DND-41 (cell line): ENCODE measurements around the gene HAUS7.

ENCODE experiments used
- ATAC-seq: fragments of 200-7000 bp; cut with Tn5 transposase; 3 replicates; pipeline ENCODE4 v1.9.1; 2021; ENCODE audit warnings: low read depth; ENCODE audit not compliant: insufficient read depth
- DNase-seq: peaks from one replicate; pipeline ENCODE4 v3.0.0-alpha.2; 2020
- H2AFZ ChIP-seq: 2 replicates; pipeline ENCODE4 v1.6.0; 2012; ENCODE audit warnings: low read depth, low read length
- H3K27ac ChIP-seq: 2 replicates; pipeline ENCODE4 v1.5.1; 2012; ENCODE audit warnings: low read length, inconsistent platforms
- H3K27me3 ChIP-seq: fragments of 200-600 bp; sonication (generic); 2 replicates; pipeline ENCODE4 v1.6.0; 2012; ENCODE audit warnings: low read length, mild to moderate bottlenecking, inconsistent platforms; ENCODE audit not compliant: insufficient read depth, poor library complexity
- H3K36me3 ChIP-seq: 2 replicates; pipeline ENCODE4 v1.5.1; 2012; ENCODE audit warnings: low read length, inconsistent platforms; ENCODE audit not compliant: insufficient read depth
- H3K4me1 ChIP-seq: 2 replicates; pipeline ENCODE4 v1.5.1; 2012; ENCODE audit warnings: mild to moderate bottlenecking, low read length; ENCODE audit not compliant: insufficient read depth
- H3K4me2 ChIP-seq: 2 replicates; pipeline ENCODE4 v1.6.0; 2012; ENCODE audit warnings: mild to moderate bottlenecking, moderate library complexity, low read length, inconsistent platforms; ENCODE audit not compliant: insufficient read depth
- H3K4me3 ChIP-seq, 2 experiments: fragments of 200-600 bp in 1 of 2; shearing (Covaris generic) in 1 of 2; 2 replicates each; pipeline ENCODE4 v1.5.1; 2012 to 2016; ENCODE audit warnings: inconsistent platforms in 2 of 2, low read length in 2 of 2, mild to moderate bottlenecking in 2 of 2, low read depth in 1 of 2, moderate library complexity in 1 of 2
- H3K79me2 ChIP-seq: 2 replicates; pipeline ENCODE4 v1.6.0; 2012; ENCODE audit warnings: low read length, inconsistent platforms; ENCODE audit not compliant: insufficient read depth
- H3K9ac ChIP-seq: 2 replicates; pipeline ENCODE4 v1.6.0; 2012; ENCODE audit warnings: low read depth, mild to moderate bottlenecking, inconsistent platforms, low read length, moderate library complexity
- H3K9me3 ChIP-seq: 2 replicates; pipeline ENCODE4 v1.5.1; 2012; ENCODE audit warnings: low read length, moderate library complexity, mild to moderate bottlenecking, inconsistent platforms; ENCODE audit not compliant: insufficient read depth, severe bottlenecking
- H4K20me1 ChIP-seq: 2 replicates; pipeline ENCODE4 v1.6.0; 2012; ENCODE audit warnings: low read length; ENCODE audit not compliant: insufficient read depth
- CTCF ChIP-seq: IDR thresholded peaks from 2 replicates; pipeline ENCODE4 v1.5.1; 2012; ENCODE audit warnings: borderline replicate concordance, low read length, moderate library complexity, mild to moderate bottlenecking; ENCODE audit not compliant: poor library complexity, severe bottlenecking; ENCODE audit errors: extremely low read depth
- EZH2 ChIP-seq: IDR thresholded peaks from 3 replicates; pipeline ENCODE4 v1.6.1; 2012; ENCODE audit warnings: borderline replicate concordance, low read depth, mild to moderate bottlenecking, moderate library complexity, low read length, inconsistent platforms; ENCODE audit not compliant: severe bottlenecking

The HAUS7 gene

GRCh38 chrX:153458476-153458875, 11.9 kb downstream of the HAUS7 start:
- no peak for ATAC-seq
- Histone ChIP-seq H3K9ac (no peak overlapping the region), H2AFZ (no peak overlapping the region), H3K79me2 (no peaks in the 10 kb centered on the region), H3K27me3 (no peaks in the 10 kb centered on the region), H3K4me3 (no peak overlapping the region), H4K20me1 (peaks cover 7% of the 10 kb centered on the region; the same call in 1 of the 2 replicates), H3K27ac (no peak overlapping the region), H3K9me3 (no peaks in the 10 kb centered on the region), H3K4me2 (no peak overlapping the region), H3K36me3 (peaks cover 51% of the 10 kb centered on the region), H3K4me1 (no peaks in the 10 kb centered on the region)
- DNase-seq = no peak
- TF ChIP-seq CTCF = no peak
- no peak for TF ChIP-seq EZH2

GRCh38 chrX:153457827-153458466, 12.4 kb downstream of the HAUS7 start:
- Histone ChIP-seq H3K4me2 (no peak overlapping the region), H3K4me3 (no peak overlapping the region), H4K20me1 (0 out of 2 replicates have a peak, but pooled peaks cover 1% of the 10 kb centered on the region), H3K36me3 (peaks cover 50% of the 10 kb centered on the region), H3K79me2 (no peaks in the 10 kb centered on the region), H2AFZ (no peak overlapping the region), H3K9ac (no peak overlapping the region), H3K9me3 (no peaks in the 10 kb centered on the region), H3K27ac (no peak overlapping the region), H3K27me3 (no peaks in the 10 kb centered on the region), H3K4me1 (no peaks in the 10 kb centered on the region)
- TF ChIP-seq CTCF (no peak), EZH2 (no peak)
- ATAC-seq (no peak), DNase-seq (no peak)

- Histone ChIP-seq H3K4me3 (no peak overlapping the region), H3K36me3 (peaks cover 43% of the 10 kb centered on the region), H3K9ac (no peak overlapping the region), H3K79me2 (no peaks in the 10 kb centered on the region), H3K4me2 (no peak overlapping the region), H4K20me1 (no peaks in the 10 kb centered on the region), H3K27me3 (no peaks in the 10 kb centered on the region), H3K9me3 (no peaks in the 10 kb centered on the region), H3K4me1 (no peaks in the 10 kb centered on the region), H2AFZ (no peak overlapping the region), H3K27ac (no peak overlapping the region)
- TF ChIP-seq EZH2 = no peak
- no peak for TF ChIP-seq CTCF
- no peak for ATAC-seq
- no peak for DNase-seq
Measured at GRCh38 chrX:153457136-153457825, 13.1 kb downstream of the HAUS7 start.
